Tongue (tissue), 2 donors: ENCODE data around the gene ELFN1. TPM values are rescaled to one million over a fixed set of nuclear protein-coding genes. Genes with fewer than 3 reads are reported as not detected.

Experiments used
- DNase-seq: peaks from one replicate; pipeline ENCODE4 v3.0.0-alpha.2; 2015
- total RNA-seq: library from RNA; depleted of rRNA; stranded (reverse); fragments of >200 nt; gene quantifications from one replicate; pipeline ENCODE4 v1.2.3, GENCODE V29; 2014

Gene ELFN1
- total RNA-seq, result 4.3 TPM

DNA sequence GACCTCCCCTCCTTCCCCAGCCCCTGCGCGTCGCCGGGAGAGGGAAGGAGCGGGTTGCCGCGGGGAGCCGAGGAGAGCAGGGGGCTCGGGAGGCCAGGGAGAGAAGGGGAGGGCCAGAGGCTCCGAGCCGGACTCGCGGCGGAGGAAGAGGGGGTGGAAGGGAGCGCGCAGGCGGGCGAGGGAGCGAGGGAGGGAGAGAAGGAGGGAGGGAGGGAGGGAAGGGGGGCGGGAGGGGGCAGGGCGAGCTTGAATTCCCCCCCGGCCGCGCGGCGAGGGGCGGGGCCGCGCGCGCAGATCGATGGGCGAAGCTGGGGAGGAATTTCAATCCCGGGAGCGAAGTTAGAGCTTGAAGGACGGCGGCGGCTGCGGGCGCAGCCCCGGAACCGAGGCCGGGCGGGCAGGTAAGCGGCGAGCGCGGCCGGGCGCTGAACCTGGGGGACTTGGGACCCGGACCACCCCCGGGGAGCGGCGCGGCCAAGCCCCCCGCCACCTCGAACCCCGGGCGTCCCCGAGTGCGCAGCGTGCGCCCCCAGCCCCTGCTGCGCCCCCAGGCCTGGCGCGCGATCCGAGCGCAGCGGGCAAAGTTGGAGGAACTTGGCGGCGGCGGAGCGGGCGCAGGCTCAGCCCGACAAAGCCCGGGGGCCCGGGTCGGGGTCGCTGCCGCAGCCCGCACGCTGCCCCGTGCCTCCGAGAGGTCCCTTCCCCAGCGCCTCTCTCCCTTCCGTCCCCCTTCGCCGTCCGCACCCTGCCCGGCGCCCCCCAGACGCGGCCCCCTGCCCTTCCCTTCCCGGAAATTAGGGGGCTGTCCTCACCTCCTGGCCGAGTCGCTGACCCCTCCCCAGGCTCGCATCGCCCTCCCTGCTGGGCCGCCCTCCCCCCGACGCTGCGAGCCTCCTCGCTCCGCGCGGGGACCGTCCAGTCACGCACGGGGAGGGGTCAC is at the start of gene ELFN1:
TSS of gene ELFN1 (plus strand) at position 324 of the 940 bp plus-strand sequence. CDS start 74,320 bp downstream, outside the sequence.
- peak; percentile 86 for DNase-seq

DNA sequence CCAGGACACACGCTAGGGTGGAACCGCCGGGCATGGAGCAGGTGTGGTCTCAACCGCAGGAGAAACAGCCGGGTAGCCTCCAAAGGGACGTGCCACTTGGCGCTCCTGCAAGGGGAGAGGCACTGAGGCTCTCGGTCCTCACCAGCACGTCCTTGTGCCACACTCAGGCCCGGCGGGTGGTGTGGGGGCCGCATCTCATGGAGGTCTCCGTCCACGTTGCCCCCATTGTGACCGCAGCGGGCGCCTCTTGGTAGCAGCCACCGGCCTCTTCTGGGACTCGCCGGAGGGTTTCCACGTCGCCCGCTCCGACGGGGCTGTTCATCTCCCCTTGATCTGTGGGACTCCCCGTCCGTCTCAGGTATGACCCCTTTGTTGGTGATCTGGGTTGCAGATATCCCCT is 49.2 kb upstream of the ELFN1 start:
- no peak for DNase-seq

DNA sequence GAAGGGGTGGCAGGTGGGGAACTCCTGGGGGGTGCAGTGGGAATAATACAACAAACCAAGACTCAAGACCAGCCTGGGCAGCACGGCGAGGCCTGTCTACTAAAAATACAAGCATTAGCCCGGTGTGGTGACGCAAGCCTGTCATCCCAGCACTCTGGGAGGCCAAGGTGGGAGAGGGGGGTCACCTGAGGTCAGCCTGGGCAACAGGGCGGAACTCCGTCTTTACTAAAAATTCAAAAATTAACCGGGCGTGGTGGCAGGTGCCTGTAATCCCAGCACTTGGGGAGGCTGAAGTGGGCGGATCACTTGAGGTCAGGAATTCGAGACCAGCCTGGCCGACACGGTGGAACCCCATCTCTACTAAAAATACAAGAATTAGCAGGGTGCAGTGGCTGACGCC is 48.4 kb upstream of the ELFN1 start:
- DNase-seq, result no peak

DNA sequence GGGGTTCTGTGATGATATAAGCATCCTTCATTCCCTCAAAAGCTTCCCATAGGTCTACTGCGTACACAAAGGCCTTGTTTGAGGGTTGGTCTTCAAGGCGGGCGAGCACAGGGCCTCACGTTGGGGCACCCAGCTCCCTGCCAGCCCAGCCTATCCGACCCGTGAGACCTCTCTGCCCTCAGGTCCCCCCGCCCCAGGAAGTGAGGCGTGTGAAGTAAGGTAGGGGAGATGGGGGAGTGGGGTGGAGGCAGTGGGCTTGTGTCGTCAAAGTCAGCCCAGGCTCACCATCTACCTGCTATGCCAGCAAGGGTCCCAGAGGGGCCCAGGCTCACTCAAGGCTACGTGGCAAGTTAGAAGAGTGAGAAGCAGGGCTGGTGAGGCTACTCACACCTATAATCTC is 47.6 kb upstream of the ELFN1 start:
- DNase-seq, result no peak

DNA sequence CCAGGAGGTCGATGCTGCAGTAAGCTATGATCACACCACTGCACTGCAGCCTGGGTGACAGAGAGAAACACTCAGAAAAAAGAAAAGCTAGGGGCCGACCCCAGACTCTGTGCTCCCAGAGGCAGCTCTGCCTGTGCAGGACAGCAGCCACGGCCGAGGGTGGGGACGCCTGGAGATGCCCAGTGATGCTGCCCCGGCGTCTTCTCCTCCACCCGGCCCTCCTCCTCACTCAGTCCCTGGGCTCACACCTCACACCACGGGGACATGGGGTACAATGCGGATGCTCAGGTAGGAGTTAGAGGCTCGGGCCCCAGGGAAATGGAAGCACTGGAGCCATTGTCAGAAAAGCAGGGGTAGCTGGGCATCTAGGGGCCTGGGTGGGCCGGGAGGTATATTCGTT is 46.3 kb upstream of the ELFN1 start:
- no peak for DNase-seq

DNA sequence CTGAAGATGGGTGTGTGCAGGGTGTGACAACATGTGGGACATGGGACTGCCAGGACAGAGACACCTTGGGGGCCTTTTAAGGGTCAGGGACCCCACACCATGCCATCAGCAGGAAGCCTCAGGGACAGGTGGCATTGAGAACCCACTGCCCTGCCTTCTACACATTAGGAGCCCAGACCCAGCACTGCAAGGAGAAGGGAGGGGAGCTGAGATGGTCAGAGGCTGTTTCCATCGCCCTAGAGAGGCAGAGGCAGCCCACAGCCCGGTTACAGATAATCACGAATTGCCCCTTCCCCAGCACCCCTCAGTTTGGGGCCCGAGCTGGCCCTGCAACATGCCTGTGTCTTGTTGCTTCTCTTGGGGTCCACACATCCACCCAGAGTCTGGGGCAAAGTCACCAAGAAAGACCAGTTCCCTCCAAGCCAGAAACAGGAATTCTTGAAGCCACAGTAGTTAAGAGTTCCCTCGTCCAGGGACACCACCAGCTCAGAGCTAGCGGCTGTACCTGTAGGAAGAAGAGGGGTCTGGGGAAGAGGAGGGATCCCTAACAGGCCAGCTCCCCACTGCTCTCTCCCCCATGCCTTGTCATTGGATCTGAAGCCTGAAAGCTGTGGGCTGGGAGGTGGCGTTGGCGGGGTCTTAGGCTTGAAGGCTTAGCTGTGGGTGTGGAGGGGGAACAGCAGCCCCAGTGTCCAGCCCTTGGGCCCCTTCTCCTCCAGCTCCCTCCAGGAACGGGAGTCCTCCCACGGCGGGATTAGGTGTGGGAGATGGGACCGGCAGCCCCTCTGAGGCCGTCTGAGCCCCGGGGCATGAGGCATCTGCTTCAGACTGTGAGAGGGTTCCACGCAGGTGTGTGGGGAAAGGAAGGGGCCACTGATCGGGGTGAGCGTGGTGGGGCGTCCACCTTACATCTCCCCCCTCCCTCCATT is 44.8 kb upstream of the ELFN1 start:
- no peak for DNase-seq

DNA sequence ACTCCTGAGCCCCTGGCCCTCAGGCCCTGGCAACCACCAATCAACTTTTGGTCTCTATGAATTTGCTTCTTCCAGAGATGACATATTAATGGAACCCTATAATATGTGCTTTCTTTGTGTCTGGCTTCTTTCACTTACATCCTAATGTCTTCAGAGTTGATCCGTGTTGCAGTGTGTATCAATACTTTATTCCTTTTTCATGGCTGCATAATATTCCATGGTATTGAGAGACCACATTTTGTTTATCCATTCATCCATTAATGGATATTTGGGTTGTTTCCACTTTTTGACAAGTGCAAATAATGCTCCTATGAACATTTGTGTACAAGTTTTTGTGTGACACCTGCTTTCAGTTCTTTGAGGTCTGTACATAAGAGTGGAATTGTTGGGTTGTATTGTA is 43.3 kb upstream of the ELFN1 start:
- no peak for DNase-seq

DNA sequence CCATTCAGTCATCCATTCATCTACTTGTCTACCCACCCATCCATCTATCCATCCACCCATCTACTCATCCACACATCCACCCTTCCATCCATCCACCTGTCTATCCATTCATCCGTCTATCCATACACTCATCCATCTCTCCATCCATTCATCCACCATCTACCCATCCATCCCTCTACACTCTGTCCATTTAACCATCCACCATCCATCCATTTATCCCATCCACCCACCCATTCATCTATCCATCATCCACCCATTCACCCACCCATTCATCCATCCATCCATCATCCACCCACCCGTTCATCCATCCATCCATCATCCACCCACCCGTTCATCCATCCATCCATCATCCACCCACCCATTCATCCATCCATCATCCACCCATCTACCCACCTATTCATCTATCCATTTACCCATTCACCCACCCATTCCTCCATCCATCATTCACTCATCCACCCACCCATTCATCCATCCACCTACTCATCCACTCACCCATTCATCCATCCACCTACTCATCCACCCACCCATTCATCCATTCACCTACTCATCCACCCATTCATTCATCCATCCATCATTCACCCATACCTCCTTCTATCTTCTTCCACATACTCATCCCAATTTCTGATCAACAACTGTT is 39.3 kb upstream of the ELFN1 start:
- no peak for DNase-seq

DNA sequence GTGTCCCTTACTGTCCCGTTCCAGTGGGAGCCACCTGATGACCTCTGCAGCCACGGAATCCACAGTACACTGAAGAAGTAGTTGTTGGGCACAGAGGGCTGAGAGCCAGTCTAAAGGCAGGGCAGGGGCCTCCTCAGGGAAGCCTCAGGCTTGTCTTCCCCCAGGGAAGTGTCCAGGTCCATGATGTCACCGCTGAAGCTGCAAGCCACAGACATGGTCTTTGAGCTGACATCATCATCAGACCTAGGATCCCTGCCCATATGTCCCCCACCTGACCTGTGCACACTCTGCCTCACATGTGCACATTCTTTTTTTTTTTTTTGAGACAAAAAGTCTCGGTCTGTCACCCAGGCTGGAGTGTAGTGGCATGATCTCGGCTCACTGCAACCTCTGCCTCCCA is 38.4 kb upstream of the ELFN1 start:
- no peak for DNase-seq

DNA sequence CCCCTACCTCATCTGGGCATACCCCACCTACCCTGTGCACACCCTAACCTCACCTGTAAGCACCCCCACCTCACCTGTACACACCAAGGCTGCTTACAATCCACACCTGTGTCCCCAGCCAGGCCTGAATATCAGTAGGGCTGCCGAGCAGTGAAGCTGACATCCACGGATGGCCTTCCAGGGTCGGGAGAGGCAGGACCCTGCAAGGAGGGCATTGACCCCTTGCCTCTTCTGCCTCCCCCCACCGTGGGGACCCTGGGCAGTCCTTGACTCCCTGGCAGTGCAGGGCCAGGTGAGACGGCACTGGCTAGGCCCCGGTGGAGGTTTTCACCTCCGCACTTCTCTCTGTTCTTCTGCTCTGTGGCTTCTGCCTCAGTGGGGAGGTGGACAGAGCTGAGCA is 37.6 kb upstream of the ELFN1 start:
- no peak for DNase-seq

DNA sequence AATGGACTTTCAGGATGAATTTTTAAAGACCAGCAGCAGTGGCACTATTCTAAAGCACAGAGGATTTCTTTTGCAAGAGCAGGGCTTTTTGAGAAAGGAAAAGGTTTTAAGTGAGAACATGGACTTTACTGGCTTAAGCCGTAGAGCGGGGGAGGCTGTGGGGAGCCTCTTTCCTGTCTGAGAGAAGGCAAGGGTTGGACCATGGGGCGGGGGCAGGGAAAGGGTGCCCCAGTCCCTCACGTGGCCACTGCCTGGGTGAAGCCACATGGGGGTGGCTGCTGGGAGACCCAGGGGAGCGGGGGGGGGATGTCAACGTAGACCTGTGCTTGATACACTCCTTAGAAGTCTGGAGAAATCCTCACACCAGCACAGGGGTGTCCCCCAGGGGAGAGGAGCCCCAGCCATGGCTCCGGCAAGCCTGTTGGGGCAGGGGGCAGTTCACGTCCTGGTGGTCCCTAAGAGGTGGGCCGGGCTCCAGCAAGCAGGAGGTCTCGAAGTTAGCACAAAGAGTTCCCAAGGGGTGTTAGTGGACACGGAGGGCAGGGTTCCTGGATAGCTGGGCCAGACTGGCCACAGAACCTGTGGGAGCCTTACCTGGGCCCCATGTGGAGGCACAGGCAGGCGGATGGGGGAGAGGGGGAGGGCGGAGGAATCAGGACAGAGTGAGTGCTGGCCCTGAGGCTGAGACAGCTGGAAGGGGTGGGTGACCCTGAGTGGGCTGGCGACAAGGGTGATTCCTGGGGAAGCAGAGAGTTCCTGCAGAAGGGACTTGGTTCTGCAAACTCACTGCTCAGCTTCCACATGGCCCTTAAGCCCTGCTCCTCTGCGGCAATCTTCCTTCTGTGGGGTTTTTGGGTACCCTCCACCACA is 36.9 kb upstream of the ELFN1 start:
- no peak for DNase-seq

DNA sequence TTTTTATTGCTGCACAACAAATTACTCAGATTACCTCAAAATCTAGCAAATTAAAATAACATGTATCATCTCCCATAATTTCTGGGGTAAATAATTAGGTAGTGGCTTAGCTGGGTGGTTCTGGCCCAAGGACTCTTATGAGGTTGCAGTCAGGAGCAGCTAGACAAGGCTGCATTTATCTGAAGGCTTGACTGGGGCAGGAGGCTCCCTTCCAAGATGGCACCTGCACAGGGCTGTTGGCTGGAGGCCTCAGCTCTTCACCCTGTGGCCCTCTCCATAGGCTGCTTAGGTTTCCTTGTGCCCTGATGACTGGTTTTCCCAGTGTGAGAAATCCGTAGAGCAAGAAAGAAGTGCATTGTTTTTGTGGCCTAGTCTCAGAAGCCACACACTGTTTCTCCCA is 34.7 kb upstream of the ELFN1 start:
- no peak for DNase-seq

DNA sequence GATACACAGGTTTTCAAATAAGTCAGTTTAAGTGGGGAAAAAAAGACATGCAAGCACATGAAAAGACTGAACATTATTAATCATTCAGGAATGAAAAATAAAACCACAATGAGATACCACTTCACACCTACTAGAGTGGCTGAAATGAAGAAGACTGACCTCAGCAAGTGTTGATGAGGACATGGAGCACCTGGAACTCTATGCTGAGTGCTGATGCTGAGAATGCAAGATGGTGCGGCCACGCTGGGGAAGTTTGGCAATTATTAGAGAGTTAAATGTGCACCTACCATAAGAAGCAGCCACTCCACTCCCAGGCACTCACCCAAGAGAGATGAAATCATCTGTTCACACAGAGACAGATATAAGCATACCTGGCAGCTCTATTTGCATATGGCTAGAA is 32.9 kb upstream of the ELFN1 start:
- DNase-seq, result no peak

DNA sequence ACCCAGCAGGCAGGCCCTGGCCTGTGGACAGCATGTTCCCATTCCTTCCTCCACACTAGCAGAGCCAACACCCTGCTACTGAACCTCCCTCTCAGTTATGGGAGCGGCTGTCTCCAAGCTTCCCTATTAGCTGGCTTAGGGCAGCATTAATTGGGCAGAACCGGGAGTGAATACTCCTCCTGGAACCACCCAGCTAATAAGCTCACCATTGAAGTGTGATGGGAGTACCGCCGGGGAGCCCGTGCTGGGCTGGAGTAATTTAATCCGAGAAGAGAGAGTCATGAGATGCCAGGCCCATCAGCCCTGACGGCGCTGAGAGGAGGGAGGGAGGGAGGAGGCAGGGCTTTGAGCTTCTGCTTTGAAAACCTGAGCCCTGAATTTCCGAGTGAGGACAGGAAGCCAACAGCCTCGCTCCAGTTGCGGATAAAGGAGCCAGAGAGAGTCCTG is 31.8 kb upstream of the ELFN1 start:
- DNase-seq, result peak; percentile 72

DNA sequence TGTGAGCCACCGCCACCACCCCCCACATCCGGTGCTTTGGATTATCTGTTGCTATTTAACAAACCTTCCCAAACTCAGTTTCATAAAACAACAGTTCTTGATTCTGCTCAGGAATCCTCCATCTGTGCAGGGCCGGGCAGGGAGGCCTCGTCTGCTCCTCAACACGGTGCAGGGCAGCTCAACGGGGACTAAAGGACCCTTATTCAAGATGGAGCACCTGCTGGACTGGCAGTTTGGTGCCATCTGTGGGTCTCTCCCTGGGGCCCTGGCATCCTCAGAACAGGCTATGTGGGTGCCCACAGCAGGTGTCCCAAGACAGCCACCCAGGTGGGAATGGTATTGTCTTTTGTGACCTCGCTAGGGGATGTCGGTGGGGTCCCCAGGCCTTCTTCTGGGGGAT is 31.0 kb upstream of the ELFN1 start:
- DNase-seq, result no peak

DNA sequence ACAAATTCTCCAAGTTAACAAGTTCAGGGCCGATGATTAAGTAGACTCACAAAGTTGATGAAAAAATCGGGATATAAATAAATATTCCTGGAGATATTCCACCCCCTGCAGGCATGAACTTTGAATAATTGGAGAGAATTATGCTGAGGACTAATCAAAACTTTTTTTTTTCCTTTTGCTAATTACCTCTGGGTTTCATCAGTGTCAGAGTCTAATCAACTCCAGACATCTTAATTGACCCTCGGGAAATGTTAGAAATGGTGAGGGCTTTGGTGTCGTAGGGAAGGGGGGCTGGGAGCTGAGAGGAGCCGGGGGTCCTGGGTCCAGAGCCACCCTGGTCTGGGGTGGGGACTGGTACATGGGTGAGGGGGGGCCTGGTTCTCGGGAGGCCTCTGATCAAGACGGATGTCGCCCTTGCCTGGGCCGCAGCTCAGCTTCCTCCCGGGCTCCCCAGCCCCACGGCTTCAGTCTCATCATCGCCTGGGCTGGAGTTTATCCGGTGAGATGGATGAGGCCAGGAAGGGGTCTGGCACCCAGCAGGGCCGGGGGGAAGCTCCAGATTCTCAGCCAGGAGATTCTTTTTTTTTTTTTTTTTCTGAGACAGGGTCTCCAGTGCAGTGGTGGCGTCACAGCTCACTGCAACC is 30.4 kb upstream of the ELFN1 start:
- peak; percentile 37 for DNase-seq

DNA sequence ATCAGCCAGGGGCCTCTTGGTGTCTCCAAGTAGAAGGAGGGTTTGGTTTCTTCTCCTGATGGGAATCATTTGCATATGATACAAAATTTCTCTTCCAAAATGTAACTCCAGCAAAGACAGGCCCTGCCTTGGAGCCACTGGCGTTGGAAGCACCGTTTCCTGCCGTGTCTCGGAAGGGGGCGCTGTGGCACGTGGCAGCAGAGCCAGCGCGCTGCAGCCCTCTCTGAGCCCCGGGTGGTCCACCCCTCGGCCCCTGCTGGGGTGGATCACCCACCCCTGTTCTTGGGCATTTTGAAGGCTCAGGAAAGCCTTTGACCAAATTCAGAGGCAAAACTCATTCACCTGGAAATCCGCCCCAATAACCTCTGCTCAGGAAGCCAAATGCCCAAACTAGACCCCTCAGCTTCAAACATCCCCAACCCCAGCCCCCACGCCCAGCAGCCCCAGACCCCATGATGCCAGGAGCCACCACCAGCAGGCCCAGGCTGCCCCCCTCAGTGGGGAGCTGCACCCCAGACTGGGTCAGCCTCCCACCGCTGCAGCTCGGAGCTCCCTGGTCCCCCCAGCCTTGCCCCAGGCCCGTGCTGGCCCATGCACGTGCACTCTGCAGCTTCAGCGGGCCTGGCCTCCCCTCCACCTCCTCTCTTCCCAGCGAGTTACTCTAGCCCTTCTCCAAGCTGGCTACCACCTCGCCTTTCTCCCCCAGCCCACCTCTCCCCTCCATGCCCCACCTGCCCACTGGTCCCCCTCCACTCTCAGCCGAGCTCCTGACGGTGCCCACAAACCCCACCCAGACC is 29.5 kb upstream of the ELFN1 start:
- peak; percentile 49 for DNase-seq

DNA sequence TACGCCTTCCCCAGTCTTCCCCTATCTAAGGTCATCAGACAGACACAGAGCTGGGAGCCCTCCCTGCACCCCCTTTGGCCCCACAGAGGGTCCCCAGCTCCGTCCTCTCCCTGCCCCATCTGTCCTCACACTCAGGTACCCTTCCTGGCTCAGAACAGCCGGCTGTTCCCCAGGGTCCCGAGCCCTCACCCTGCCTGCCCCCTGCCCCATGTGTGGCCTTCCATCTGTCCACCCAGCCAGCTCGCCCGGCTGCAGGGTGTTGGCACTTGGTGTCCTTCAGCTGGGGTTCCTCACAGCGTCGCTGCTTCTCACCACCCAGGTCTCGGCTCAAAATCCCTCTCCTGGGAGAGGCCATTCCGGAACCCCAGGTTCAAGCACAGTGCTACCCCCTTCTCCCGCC is 28.9 kb upstream of the ELFN1 start:
- DNase-seq, result no peak

DNA sequence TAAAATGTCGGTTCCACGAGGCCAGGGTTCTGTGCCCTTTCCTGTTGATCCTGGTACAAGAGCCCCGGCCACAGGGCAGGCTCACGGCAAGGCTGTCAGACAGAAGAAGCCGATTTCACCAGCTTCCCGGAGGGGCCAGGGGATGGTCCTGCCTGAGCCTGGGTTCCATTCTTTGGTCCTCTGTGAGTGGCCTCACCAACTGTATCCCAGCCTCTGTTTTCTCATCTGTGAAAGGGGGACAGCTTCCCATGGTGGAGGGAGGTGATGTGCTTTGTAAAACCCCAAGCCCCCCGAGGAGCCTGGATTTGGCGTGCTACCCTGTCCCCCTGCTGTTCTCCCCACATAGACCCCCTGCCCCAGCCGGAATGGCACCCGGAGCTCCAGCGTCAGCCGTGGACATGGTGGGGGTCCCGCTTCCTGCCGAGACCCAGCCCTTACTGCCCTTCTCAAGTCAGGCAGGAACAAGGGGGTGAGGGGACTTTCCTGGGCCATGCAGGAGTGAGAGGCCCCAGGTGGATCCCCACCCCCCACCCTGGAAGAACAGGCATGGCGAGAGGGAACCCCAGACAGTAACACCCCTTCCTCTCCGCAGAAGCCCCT is 28.3 kb upstream of the ELFN1 start:
- no peak for DNase-seq

DNA sequence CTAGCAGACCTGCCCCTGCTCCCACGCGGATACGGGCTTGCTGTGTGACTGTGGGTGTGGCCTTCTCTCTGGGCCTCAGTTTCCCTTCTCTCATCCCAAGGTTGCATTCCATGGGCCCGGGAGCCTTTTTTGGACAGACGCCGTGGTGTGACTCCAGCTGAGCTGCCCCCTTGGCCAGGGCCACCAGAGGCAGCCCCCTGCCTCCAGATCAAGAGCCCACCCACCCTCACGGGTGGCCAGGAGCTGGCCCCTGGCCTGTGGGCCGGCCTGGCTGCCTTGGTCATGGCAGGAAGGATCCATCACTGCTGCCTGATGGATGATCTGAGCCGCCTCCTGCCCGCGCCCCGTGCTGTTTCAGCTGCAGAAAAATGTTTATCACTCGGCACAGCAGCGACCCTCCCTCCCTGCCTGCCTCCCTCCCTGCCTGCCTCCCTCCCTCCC is 27.8 kb upstream of the ELFN1 start:
- DNase-seq, result no peak
